HG03139 (cell line): ENCODE measurements around the gene SCN10A.

Experiments
- ATAC-seq: cut with Tn5 transposase; IDR thresholded peaks from one replicate; pipeline ENCODE4 v1.9.1; 2021; ENCODE audit not compliant: unreplicated experiment

The SCN10A gene

DNA sequence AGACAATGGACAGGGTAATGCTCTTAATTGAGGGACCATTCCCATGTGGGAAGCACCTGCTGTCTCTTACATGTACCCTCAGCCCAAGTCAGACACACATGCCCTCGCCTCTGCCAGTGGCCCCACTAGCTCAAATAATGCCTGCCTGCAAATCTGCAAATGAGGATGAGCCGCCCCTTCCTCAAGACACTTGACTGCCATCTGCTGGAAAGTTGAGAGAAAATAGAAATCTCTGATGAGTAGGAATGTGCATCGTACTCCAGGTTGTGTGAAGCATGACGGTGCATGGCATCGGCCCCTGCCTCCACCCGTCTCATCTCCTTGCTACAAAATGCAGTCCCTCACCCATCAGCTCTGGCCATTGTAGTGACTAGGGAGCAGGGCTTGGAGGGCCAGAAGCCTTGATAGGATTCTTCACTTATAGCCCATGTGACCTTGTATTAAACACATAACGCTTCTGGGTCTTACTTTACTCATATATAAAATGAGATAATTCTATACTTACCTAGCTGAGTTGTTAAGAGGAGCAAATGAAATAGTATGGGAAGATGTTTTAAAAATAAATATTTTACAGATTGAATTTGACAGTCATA is 160.2 kb downstream of the SCN10A start:
- no peak for ATAC-seq

GRCh38 chr3:38653685-38654537 is 162.1 kb downstream of the SCN10A start:
- no peak for ATAC-seq

DNA sequence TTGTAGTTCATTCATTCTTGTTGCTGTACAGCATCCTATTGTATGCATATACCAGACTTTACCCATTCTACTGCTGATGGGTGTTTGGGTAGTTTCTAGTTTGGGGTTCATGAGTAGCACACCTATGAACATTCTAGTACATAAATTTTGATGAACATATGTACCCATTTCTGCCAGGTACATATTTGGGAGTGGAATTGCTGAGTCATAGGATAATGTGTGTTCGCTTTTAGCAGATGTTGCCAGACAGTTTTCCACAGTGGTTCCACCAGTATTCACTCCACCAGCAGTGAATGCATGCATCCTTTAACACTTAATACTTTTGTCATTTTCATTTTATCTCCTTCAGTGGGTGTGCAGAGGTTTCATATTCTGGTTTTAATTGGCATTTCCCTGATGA is 163.1 kb downstream of the SCN10A start:
- no peak for ATAC-seq

- ATAC-seq, result no peak
Observed at GRCh38 chr3:38651153-38651789, 164.7 kb downstream of the SCN10A start.

- ATAC-seq, result no peak
Observed at GRCh38 chr3:38650248-38650951, 165.6 kb downstream of the SCN10A start.

DNA sequence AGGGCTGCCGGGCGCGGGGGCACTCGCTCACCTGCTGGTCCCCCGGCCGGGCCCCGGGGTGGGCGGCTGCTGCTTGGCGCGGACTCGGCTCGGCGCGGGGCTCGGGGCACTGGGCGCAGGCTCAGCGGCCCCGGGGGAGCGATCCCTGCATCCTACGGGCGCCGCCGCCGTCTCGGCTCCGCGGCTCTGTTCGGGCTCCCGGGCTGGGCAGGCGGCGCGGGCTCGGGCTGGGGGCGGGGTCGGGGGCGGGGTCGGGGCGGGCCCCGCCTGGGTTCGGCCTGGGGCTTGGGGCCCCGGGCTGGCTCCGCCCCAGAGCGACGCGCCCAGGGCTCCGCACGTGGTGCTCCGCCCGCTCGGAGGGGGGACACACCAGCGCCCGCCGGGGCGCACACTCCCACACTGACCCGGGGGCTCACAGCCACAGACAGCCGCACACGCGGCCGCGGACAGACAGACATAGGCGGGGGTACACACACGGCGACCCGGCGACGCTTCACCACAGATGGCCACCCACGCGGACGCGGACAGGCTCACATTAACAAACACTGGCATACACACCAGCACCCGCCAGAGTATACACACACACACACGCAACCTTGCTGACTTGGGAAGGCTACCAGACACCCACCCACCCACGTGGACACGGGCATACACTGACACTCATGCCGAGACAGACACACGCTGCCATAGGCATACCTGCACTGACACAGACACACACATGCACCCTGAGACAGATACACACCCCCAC is 166.3 kb downstream of the SCN10A start, which contains the start of gene SCN5A:
Gene SCN5A (minus strand): TSS at position 188 of the 748 bp plus-strand sequence. CDS start 16,380 bp downstream, outside the sequence.
- ATAC-seq, result no peak

DNA sequence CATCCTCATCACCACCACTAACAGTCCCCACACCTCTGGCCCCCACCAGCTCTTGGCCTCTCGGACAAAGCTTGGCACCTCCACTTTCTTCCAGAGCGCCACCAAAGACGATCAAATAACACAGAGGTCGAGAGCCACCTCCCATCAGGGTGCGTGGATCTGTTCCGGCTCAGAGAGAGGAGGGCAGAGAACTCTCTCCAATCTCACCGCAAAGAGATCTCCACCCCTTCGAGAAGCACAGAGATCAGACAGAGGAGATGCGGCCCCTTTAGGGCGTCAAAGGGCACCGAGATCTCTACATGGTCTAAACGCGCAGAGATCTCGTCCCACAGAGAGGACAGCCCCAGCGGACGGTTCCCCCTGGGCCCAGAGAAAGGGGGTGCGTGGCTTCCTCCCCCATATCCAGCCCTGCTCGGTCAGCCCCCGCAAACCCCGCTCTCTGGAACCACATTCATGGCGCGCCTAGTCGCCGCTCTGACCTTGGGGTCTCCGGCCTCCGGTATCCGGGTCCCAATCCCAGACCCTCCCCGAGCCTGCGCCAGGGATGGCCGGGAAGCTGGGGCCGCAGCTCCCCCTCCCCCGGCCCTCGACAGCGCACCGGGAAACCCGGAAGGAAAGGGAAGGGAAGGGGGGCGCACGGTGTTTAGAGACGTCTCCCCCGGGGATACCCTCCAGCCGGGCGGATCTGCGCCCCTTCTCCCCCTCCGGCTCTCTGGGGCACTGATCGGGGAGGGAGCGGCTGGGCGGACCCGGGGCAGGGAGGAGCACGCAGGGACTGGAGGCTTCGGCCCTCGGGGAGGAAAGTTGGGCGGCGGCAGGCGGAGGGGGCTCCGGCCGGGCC is 167.1 kb downstream of the SCN10A start:
- ATAC-seq, result no peak

DNA sequence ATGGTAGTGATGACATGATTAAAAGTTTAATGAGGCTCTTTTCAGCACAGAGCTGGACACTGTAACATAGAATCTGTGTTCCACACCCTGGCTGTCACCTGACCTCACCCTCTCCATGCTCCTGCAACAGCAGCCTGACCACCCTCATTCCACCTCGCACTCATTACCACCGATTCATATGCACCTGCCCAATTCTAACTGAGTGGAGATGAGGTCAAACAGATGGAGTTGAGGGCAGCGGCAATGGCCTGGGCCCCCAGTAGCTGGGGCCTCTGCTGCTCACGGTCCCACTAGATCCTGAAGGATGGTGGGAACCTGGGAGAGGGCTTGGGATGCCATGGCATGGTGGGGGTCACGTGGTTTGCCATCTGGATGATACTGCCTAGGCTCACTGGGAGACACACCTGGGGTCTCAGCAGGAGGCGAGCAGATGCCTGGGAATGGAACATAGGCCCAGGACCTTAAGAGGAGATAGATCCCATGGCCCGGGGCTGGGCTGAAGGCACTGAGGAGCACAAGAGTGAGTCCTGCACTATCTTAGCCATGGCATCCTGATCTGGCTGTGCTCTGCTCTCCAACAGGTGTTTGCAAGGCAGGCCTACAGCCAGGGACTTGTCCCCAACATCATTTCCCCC is 167.9 kb downstream of the SCN10A start:
- ATAC-seq, result no peak

DNA sequence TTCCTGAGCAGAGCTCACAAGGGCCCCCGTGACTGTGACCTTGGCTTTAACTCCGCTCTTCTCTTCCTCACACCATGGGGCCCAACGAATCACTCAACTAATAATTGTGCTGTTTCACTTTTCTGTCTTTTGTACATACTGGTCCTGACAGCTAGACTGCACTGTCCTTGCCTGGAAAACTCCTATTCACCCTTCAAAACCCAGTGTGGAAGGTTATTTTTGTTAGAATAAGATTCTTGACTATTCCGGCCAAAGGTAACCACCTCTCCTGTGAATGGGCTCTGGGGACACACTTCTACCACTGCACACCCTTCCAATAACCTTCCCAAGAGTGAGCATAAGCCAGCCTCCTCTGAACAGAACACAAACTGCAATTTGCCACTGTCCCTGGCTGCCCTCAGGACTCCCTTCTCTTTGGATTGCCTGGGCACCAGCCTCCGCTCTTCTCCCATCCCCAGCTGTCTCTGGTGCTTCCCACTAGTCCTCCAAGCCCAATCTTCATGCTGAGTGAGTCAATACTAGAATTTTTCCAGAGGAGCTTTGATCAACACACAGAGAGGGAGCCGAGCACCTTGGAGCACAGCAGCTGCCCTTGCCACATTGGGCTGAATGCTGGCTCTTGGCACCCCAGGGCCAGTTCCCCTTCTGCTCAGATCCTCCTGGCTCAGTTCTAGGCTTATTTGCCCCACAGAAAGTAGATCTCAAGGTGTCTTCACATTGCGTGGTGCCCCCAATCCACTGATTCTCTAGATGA is 168.6 kb downstream of the SCN10A start:
- no peak for ATAC-seq
